Urinary bladder (tissue), 4 donors: ENCODE measurements around the gene CDC42EP3. TPM values are rescaled to one million over a fixed set of nuclear protein-coding genes. Genes with fewer than 3 reads are reported as not detected.

ENCODE experiments used
- DNase-seq: peaks from one replicate; pipeline ENCODE4 v3.0.0-alpha.2; 2015; ENCODE audit errors: extremely low spot score
- H3K27ac ChIP-seq: one replicate; pipeline ENCODE4 v1.5.1; 2013; ENCODE audit warnings: low read depth, mild to moderate bottlenecking, moderate library complexity
- H3K36me3 ChIP-seq: one replicate; pipeline ENCODE4 v1.6.1; 2013; ENCODE audit warnings: mild to moderate bottlenecking, moderate library complexity; ENCODE audit not compliant: insufficient read depth
- H3K4me1 ChIP-seq: one replicate; pipeline ENCODE4 v1.6.1; 2013; ENCODE audit warnings: mild to moderate bottlenecking, moderate library complexity; ENCODE audit not compliant: insufficient read depth
- H3K4me3 ChIP-seq: one replicate; pipeline ENCODE4 v1.5.1; 2013; ENCODE audit warnings: low read depth, low read length
- WGBS: extraction: QIAGEN DNeasy Blood & Tissue Kit; methylation state at CpG from one replicate; pipeline ENCODE4 v1.1.7; 2013; 5-methylcytosine and 5-hydroxymethylcytosine counted together
- polyA plus RNA-seq: library from polyadenylated mRNA; stranded (reverse); fragments of 200-250 nt; gene quantifications from one replicate; pipeline ENCODE4 v1.2.3, GENCODE V29; 2013
- total RNA-seq: library from RNA; depleted of rRNA; stranded (reverse); fragments of >200 nt; gene quantifications from one replicate; pipeline ENCODE4 v1.2.3, GENCODE V29; 2014
- donor health status: healthy with polysubstance abuse.
- donor health status: healthy.

CDC42EP3 gene
- total and polyA plus RNA-seq, 2 donors: 34.3 to 94.1 TPM

- Histone ChIP-seq H3K4me3 (no peak overlapping the region), H3K4me1 (no peaks in the 10 kb centered on the region), H3K36me3 (no peaks in the 10 kb centered on the region), H3K27ac (no peak overlapping the region)
- WGBS: 90% methylated on average over 4 of the region's 4 CpGs
- no peak for DNase-seq
Observed at GRCh38 chr2:37695336-37695735, 23.9 kb upstream of the CDC42EP3 start.

- H3K4me3 ChIP-seq: no peak overlapping the region
- no peak for DNase-seq
- no peak overlapping the region for H3K27ac ChIP-seq
- H3K4me1 ChIP-seq: peaks cover 2% of the 10 kb centered on the region
- no peaks in the 10 kb centered on the region for H3K36me3 ChIP-seq
Observed at GRCh38 chr2:37692711-37693110, 21.3 kb upstream of the CDC42EP3 start.

- 52% methylated on average over 2 of the region's 2 CpGs for WGBS
- Histone ChIP-seq H3K36me3 (no peaks in the 10 kb centered on the region), H3K4me1 (peaks cover 2% of the 10 kb centered on the region), H3K4me3 (no peak overlapping the region), H3K27ac (no peak overlapping the region)
- no peak for DNase-seq
Observed at GRCh38 chr2:37689751-37690150, 18.3 kb upstream of the CDC42EP3 start.

- no peaks in the 10 kb centered on the region for H3K36me3 ChIP-seq
- 23% methylated on average over 10 of the region's 10 CpGs for whole genome bisulfite sequencing
- peaks cover 2% of the 10 kb centered on the region for H3K4me1 ChIP-seq
- H3K27ac ChIP-seq: no peak overlapping the region
- DNase-seq: no peak
- H3K4me3 ChIP-seq: no peak overlapping the region
Observed at GRCh38 chr2:37688771-37689468, 17.5 kb upstream of the CDC42EP3 start.

- no peak for DNase-seq
- no peak overlapping the region for H3K27ac ChIP-seq
- H3K4me1 ChIP-seq: peaks cover 2% of the 10 kb centered on the region
- WGBS: 92% methylated on average over 1 of the region's 1 CpG
- H3K4me3 ChIP-seq: no peak overlapping the region
- no peaks in the 10 kb centered on the region for H3K36me3 ChIP-seq
Observed at GRCh38 chr2:37686792-37687526, 15.5 kb upstream of the CDC42EP3 start.

DNA sequence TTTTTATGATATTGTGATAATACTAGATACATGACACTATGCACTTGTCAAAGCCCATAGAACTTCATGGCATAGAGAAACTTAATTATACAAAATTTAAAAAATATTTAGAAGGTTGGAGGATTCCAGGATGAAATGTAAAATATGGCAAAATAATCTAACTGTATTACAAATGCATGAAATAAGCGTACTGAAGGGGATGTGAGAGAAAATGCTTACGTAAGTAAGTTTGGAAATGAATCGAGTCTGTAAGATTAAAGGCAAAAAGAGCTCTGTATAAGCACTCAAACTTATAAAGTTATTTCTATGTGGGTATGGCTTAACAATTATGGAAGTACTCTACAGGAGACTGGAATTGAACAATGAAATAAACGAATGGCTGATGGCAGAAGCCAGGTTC lies 13.4 kb upstream of the CDC42EP3 start:
- WGBS: 83% methylated on average over 4 of the region's 4 CpGs
- Histone ChIP-seq H3K36me3 (no peaks in the 10 kb centered on the region), H3K4me3 (no peak overlapping the region), H3K4me1 (peaks cover under 1% of the 10 kb centered on the region), H3K27ac (no peak overlapping the region)
- no peak for DNase-seq

GRCh38 chr2:37683921-37684780 lies 12.7 kb upstream of the CDC42EP3 start:
- Histone ChIP-seq H3K4me1 (no peaks in the 10 kb centered on the region), H3K36me3 (no peaks in the 10 kb centered on the region), H3K4me3 (no peak overlapping the region), H3K27ac (no peak overlapping the region)
- DNase-seq: no peak
- 84% methylated on average over 6 of the region's 6 CpGs for WGBS

DNA sequence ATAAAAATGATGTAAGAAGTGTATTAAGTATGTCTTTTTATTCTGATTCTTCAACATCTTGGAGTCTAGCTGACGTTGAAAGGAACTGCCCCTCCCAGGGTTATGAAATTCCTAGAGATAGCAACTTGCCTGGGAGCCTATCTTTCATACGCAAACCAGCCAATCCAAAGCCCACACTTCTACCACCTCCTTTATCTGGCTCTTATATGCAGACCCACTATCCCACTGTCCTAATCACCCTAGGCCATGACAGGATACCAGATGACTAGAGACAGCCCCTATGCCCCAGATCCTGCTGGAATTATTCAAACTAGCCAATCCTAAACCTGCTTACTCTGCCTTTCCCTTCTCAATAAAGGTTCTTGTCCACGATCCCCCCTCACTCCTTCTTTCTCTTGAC lies 11.8 kb upstream of the CDC42EP3 start:
- no peak overlapping the region for H3K27ac ChIP-seq
- H3K36me3 ChIP-seq: no peaks in the 10 kb centered on the region
- no peak for DNase-seq
- H3K4me1 ChIP-seq: no peaks in the 10 kb centered on the region
- H3K4me3 ChIP-seq: no peak overlapping the region
- 84% methylated on average over 3 of the region's 3 CpGs for WGBS

DNA sequence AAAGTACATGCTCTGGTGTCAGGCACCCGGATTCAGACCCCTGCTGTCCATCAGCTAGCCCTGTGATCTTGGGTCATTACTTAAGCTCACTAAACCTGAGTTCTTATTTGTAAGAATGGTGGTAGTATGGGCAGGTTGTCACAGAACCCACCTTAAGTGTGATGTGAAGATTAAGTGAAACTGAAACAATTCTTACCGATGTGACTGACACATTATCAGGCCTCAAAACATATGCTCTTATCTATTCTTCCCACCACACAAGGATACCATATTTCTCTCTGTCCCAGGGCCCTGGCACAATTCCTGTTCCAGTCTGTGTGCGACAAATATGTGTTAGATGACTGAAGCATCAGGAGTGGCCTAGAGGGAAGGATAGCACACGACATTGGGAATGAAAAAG lies 11.0 kb upstream of the CDC42EP3 start:
- DNase-seq: no peak
- no peak overlapping the region for H3K27ac ChIP-seq
- H3K4me3 ChIP-seq: no peak overlapping the region
- H3K4me1 ChIP-seq: no peaks in the 10 kb centered on the region
- 73% methylated on average over 4 of the region's 4 CpGs for WGBS
- no peaks in the 10 kb centered on the region for H3K36me3 ChIP-seq

DNA sequence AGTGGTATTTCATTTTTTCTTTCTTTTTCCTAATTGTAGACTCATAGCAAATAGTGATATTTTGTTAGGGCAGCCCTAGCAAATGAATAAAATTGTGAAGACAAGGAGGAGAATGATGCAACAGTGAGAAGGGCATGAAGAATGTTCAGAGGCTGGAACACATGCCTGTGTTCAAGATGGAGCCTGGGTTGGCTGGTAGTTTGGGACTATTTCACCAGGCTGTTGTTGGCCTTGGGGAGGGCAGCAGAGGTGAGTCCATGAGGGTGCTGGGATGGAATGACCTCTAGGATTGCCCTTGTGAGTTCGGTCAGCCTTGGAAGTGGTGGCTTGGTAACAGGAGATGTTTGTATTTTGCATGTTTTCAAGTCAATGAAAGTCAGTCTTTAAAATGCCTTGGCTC lies 10.1 kb upstream of the CDC42EP3 start:
- 85% methylated on average over 1 of the region's 1 CpG for WGBS
- no peak for DNase-seq
- Histone ChIP-seq H3K4me1 (no peaks in the 10 kb centered on the region), H3K36me3 (no peaks in the 10 kb centered on the region), H3K4me3 (no peak overlapping the region), H3K27ac (no peak overlapping the region)

GRCh38 chr2:37679072-37679695 lies 7.7 kb upstream of the CDC42EP3 start:
- no peak overlapping the region for H3K27ac ChIP-seq
- H3K36me3 ChIP-seq: no peaks in the 10 kb centered on the region
- no peak for DNase-seq
- H3K4me1 ChIP-seq: no peaks in the 10 kb centered on the region
- 96% methylated on average over 2 of the region's 2 CpGs for WGBS
- no peak overlapping the region for H3K4me3 ChIP-seq

GRCh38 chr2:37676274-37676673 lies 4.8 kb upstream of the CDC42EP3 start:
- no peaks in the 10 kb centered on the region for H3K36me3 ChIP-seq
- H3K4me3 ChIP-seq: no peak overlapping the region
- no peak for DNase-seq
- H3K4me1 ChIP-seq: no peaks in the 10 kb centered on the region
- WGBS: 41% methylated on average over 1 of the region's 1 CpG
- no peak overlapping the region for H3K27ac ChIP-seq

GRCh38 chr2:37674946-37675345 lies 3.5 kb upstream of the CDC42EP3 start:
- Histone ChIP-seq H3K4me1 (no peaks in the 10 kb centered on the region), H3K36me3 (no peaks in the 10 kb centered on the region), H3K27ac (no peak overlapping the region), H3K4me3 (no peak overlapping the region)
- WGBS: 73% methylated on average over 2 of the region's 2 CpGs
- DNase-seq: no peak
